Tibial artery (tissue), 4 donors: ENCODE data around the gene SLC66A2.
"Not testable (repeated sequence)": the region's sequence is repeated elsewhere in the genome, so short reads cannot be mapped to it uniquely, and the experiment has no call there.

Source experiments
- DNase-seq, 2 donors: peaks; one replicate each; pipeline ENCODE4 v3.0.0-alpha.2; 2019
- H3K27ac ChIP-seq, 2 donors: fragments of 200-600 bp; sonication (generic) in 1 of 2; 1 replicate in 1 of 2; 2 replicates in 1 of 2; pipeline ENCODE4 v1.5.1; 2018 to 2019; ENCODE audit warnings: mild to moderate bottlenecking in 1 of 2
- H3K27me3 ChIP-seq, 2 donors: fragments of 200-600 bp; sonication (generic) in 1 of 2; one replicate each; pipeline versions ENCODE4 v1.5.1 to v1.6.0; 2016 to 2019
- H3K36me3 ChIP-seq, 3 donors: fragments of 200-600 bp; sonication (generic) in 2 of 3; one replicate each; pipeline ENCODE4 v1.5.1; 2016 to 2019; ENCODE audit warnings: mild to moderate bottlenecking in 2 of 3
- H3K4me1 ChIP-seq, 4 donors: fragments of 200-600 bp; sonication (generic) in 2 of 4; 1 replicate in 3 of 4; 2 replicates in 1 of 4; pipeline ENCODE4 v1.5.1; 2016 to 2019
- H3K4me3 ChIP-seq, 2 donors: fragments of 200-600 bp; sonication (generic) in 1 of 2; 1 replicate in 1 of 2; 2 replicates in 1 of 2; pipeline ENCODE4 v1.5.1; 2018 to 2019; ENCODE audit warnings: mild to moderate bottlenecking in 2 of 2
- H3K9me3 ChIP-seq, 3 donors: fragments of 200-600 bp; sonication (generic) in 1 of 3; one replicate each; pipeline ENCODE4 v1.5.1; 2016 to 2019
- intact Hi-C: fragments of 100-400 bp; cut with DNase I; formaldehyde crosslinking; loops from one replicate; pipeline ENCODE4 v1.15.0; 2023; ENCODE audit warnings: low total_unique reads
- TF ChIP-seq, protein P1 (sequence below), 2 experiments: fragments of 200-600 bp in 1 of 2; fragments of 450-650 bp in 1 of 2; IDR thresholded peaks; one replicate each; pipeline ENCODE4 v1.5.1; 2017 to 2019; ENCODE audit warnings: antibody characterized with exemption in 2 of 2, mild to moderate bottlenecking in 1 of 2, moderate library complexity in 1 of 2

SLC66A2 gene

DNA sequence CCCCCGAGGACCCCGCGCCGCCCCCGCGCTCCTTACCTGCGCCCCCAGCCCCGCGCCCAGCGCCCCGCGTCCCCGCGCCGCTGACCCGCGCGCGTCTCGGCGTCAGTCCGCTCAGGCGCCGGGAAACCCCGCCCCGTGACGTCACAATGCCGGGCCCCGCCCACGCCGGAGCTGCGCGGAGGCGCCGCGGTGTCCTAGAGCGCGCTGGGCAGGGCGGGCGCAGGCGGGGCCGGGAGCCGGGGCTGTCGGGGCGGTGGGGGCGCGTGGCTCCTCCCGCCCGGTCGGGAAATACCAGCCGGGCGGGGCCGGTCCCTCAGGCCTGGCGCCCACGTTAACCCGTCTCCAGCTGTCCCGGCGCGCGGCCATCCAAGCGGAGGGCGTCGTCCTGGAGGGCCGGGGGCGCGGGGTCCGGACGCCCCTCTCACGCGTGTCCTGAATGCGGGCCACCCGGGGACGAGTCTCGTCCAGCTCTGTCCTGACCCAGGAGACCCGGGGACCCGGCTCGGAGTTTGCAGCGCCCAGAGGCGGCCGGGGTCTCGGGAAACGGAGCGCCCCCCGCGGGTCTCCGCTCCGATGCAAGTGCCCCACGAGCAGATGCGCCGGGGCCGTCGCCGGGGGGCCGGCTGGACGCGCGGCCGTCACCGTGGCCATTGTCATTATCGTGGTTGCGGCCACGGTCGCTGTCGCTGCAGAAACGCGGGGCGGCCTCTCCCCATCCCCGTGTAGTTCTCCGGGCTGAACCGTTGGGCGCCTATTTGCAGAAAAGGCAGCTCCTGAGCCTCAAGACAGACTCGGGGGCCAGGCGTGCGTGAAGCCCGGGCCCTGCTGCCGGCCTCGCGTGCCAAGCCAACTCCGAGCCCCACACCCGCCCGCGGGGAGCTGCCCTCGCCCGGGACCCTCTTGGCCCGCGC, at the start of gene SLC66A2:
TSS of gene SLC66A2 (minus strand) at position 109 of the 911 bp plus-strand sequence. CDS start 727 bp downstream, outside the sequence.
- TF ChIP-seq, protein P1, sequence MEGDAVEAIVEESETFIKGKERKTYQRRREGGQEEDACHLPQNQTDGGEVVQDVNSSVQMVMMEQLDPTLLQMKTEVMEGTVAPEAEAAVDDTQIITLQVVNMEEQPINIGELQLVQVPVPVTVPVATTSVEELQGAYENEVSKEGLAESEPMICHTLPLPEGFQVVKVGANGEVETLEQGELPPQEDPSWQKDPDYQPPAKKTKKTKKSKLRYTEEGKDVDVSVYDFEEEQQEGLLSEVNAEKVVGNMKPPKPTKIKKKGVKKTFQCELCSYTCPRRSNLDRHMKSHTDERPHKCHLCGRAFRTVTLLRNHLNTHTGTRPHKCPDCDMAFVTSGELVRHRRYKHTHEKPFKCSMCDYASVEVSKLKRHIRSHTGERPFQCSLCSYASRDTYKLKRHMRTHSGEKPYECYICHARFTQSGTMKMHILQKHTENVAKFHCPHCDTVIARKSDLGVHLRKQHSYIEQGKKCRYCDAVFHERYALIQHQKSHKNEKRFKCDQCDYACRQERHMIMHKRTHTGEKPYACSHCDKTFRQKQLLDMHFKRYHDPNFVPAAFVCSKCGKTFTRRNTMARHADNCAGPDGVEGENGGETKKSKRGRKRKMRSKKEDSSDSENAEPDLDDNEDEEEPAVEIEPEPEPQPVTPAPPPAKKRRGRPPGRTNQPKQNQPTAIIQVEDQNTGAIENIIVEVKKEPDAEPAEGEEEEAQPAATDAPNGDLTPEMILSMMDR (IDR thresholded peaks at IDR 0.05) = no peak
- Histone ChIP-seq H3K4me1 (peaks cover 7 to 44% (median 31%) of the 10 kb centered on the region in 4 donors), H3K36me3 (no peaks in the 10 kb centered on the region), H3K4me3 (peak within 1 kb of the TSS; percentile 83 to 95), H3K9me3 (no peaks in the 10 kb centered on the region), H3K27ac (peak within 1 kb of the TSS; percentile 72 to 78), H3K27me3 (no peaks in the 10 kb centered on the region)
- intact Hi-C loops = loop anchor here (5.0 to 10.0 kb wide), 3 partner anchors 36 to 153 kb away; partner anchors contain the start of genes ADNP2, RBFA and TXNL4A
- DNase-seq = peak; percentile 83 to 94

DNA sequence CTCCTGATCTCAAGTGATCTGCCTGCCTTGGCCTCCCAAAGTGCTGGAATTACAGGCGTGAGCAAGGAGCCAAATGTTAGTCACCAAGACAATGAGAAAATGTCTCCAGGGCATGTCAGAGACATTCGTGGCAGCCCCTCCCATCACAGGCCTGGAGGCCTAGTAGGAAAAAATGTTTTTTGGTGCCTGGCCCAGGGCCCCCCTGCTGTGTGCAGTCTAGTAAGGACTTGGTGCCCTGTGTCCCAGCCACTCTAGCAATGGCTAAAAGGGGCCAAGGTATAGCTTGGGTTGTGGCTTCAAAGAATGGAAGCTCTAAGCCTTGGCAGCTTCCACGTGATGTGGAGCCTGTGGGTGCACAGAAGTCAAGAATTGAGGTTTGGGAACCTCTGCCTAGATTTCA, 49.4 kb upstream of the SLC66A2 start:
- intact Hi-C loops = no loop called here
- no peak for DNase-seq
- Histone ChIP-seq H3K4me1 (no peaks in the 10 kb centered on the region), H3K36me3 (peaks cover 0 to 3% (median 0%) of the 10 kb centered on the region in 3 donors), H3K27ac (no peak overlapping the region), H3K9me3 (peaks cover 0 to 15% (median 0%) of the 10 kb centered on the region in 3 donors), H3K27me3 (no peaks in the 10 kb centered on the region), H3K4me3 (no peak overlapping the region)
- TF ChIP-seq, protein P1 (IDR thresholded peaks at IDR 0.05) = no peak

DNA sequence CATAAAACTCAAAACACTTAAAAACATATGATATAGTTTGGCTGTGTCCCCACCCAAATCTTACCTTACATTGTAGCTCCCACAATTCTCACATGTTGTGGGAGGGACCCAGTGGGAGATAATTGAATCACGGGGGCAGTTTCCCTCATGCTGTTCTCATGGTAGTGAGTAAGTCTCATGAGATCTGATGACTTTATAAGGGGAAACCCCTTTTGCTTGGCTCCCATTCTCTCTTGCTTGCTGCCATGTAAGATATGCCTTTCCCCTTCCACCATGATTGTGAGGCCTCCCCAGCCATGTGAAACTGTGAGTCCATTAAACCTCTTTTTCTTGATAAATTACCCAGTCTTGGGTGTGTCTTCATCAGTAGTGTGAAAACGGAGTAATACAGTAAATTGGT, 48.2 kb upstream of the SLC66A2 start:
- H3K9me3 ChIP-seq = peaks cover 0 to 15% (median 0%) of the 10 kb centered on the region in 3 donors
- intact Hi-C loops, H3K4me3 ChIP-seq, H3K36me3 ChIP-seq, H3K4me1 ChIP-seq, H3K27ac ChIP-seq, H3K27me3 ChIP-seq, DNase-seq: not testable (repeated sequence)

DNA sequence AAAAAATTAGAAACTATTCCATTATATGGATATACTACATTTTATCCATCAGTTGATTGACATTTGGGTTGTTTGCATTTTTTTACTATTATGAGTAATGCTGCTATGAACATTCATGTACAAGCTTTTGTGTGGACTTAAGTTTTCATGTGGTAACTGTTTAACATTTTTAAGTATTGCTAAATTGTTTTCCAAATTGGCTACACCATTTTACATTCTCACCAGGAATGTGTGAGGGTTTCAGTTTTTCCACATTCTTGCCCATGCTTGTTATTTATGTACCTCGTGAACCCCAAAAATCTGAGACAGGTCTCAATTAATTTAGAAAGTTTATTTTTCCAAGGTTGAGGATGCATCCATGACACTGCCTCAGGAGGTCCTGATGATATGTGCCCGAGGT, 40.0 kb upstream of the SLC66A2 start:
- H3K4me1 ChIP-seq = peaks cover 0 to 18% (median 18%) of the 10 kb centered on the region in 4 donors
- no peaks in the 10 kb centered on the region for H3K27me3 ChIP-seq
- TF ChIP-seq, protein P1 (IDR thresholded peaks at IDR 0.05) = no peak
- peaks cover 0 to 4% (median 0%) of the 10 kb centered on the region in 3 donors for H3K36me3 ChIP-seq
- intact Hi-C loops = no loop called here
- no peaks in the 10 kb centered on the region for H3K9me3 ChIP-seq
- no peak overlapping the region for H3K4me3 ChIP-seq
- DNase-seq = no peak
- H3K27ac ChIP-seq = no peak overlapping the region

DNA sequence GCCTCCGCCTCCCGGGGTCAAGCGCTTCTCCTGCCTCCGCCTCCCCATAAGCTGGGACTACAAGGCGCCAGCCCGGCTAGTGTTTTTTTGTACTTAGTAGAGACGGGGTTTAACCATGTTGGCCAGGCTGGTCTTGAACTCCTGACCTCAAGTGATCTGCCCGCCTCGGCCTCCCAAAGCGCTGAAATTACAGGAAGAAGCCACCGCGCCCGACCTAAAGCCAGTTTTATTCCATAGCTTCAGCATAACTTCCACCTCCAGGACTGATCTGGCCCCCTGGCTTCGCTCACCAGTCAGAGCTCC, 37.7 kb upstream of the SLC66A2 start:
- intact Hi-C loops = loop anchor here (2.0 to 5.0 kb wide), 2 partner anchors 37 to 44 kb away; partner anchors contain the start of gene SLC66A2
- H3K4me3 ChIP-seq = peak overlapping the region; percentile 85 to 96
- H3K4me1 ChIP-seq = peaks cover 0 to 29% (median 22%) of the 10 kb centered on the region in 4 donors
- peak overlapping the region; percentile 98 for H3K27ac ChIP-seq
- TF ChIP-seq, protein P1 (IDR thresholded peaks at IDR 0.05) = no peak
- H3K36me3 ChIP-seq = peaks cover 0 to 19% (median 0%) of the 10 kb centered on the region in 3 donors
- no peak for DNase-seq
- no peaks in the 10 kb centered on the region for H3K9me3 ChIP-seq
- H3K27me3 ChIP-seq = no peaks in the 10 kb centered on the region
